ENCODE results near the gene APEH. TPM values are rescaled to one million over a fixed set of nuclear protein-coding genes. Genes with fewer than 3 reads are reported as not detected.

Gene APEH
- total RNA-seq, 2 donors from 2014 or later, result 58.7 to 67.7 TPM

DNA sequence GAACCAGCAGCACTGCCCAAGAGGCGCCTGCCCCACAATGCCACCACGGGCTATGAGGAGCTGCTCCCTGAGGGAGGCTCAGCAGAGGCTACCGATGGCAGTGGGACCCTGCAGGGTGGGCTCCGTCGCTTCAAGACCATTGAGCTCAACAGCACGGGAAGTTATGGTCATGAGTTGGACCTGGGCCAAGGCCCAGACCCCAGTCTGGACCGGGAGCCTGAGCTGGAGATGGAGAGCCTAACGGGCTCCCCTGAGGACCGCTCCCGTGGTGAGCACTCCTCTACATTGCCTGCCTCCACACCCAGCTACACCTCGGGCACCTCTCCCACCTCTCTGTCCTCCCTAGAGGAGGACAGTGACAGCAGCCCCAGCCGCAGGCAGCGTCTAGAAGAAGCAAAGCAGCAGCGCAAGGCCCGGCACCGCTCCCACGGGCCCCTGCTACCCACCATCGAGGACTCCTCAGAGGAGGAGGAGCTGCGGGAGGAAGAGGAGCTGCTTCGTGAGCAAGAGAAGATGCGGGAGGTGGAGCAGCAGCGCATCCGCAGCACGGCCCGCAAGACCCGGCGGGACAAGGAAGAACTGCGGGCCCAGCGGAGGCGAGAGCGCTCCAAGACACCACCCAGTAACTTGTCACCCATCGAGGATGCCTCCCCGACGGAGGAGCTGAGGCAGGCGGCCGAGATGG is 21.8 kb upstream of the APEH start:
- H3K4me1 ChIP-seq, result peaks cover 16% of the 10 kb centered on the region
- no peaks in the 10 kb centered on the region for H3K36me3 ChIP-seq (replicated peaks in 1 of 2; ENCODE audit: insufficient read depth in 1 of 2, low read depth in 2 of 2)
- WGBS, 2 donors, result 89 to 91% methylated on average over 25 to 34 of the region's 36 CpGs
- no peak overlapping the region for H3K4me3 ChIP-seq
- ATAC-seq (no peak), DNase-seq (no peak)
- intact Hi-C loops (cut with DNase I), result no loop called here
- no peaks in the 10 kb centered on the region for H3K27me3 ChIP-seq
- TF ChIP-seq POLR2A (IDR thresholded peaks at IDR 0.05), result no peak
- TF ChIP-seq, protein P1, sequence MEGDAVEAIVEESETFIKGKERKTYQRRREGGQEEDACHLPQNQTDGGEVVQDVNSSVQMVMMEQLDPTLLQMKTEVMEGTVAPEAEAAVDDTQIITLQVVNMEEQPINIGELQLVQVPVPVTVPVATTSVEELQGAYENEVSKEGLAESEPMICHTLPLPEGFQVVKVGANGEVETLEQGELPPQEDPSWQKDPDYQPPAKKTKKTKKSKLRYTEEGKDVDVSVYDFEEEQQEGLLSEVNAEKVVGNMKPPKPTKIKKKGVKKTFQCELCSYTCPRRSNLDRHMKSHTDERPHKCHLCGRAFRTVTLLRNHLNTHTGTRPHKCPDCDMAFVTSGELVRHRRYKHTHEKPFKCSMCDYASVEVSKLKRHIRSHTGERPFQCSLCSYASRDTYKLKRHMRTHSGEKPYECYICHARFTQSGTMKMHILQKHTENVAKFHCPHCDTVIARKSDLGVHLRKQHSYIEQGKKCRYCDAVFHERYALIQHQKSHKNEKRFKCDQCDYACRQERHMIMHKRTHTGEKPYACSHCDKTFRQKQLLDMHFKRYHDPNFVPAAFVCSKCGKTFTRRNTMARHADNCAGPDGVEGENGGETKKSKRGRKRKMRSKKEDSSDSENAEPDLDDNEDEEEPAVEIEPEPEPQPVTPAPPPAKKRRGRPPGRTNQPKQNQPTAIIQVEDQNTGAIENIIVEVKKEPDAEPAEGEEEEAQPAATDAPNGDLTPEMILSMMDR (IDR thresholded peaks at IDR 0.05), result no peak
- no peaks in the 10 kb centered on the region for H3K9me3 ChIP-seq
- no peak overlapping the region for H3K27ac ChIP-seq

DNA sequence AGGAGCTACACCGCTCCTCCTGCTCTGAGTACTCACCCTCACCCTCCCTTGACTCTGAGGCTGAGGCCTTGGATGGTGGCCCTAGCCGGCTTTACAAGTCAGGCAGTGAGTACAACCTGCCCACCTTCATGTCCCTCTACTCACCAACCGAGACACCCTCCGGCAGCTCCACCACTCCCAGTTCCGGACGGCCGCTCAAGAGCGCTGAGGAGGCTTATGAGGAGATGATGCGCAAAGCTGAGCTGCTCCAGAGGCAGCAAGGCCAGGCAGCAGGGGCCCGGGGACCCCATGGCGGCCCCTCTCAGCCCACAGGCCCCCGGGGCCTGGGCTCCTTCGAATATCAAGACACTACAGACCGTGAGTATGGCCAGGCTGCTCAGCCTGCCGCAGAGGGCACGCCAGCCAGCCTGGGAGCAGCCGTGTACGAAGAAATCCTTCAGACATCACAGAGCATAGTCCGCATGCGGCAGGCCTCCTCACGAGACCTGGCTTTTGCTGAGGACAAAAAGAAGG is 21.2 kb upstream of the APEH start:
- no peak for DNase-seq
- Histone ChIP-seq H3K27ac (no peak overlapping the region), H3K27me3 (no peaks in the 10 kb centered on the region), H3K4me1 (peaks cover 10% of the 10 kb centered on the region), H3K9me3 (no peaks in the 10 kb centered on the region), H3K4me3 (no peak overlapping the region), H3K36me3 (replicated peaks in 1 of 2; ENCODE audit: insufficient read depth in 1 of 2, low read depth in 2 of 2) (no peaks in the 10 kb centered on the region)
- intact Hi-C loops (cut with DNase I), result no loop called here
- WGBS, 2 donors, result 85 to 91% methylated on average over 19 to 21 of the region's 21 CpGs
- no peak for ATAC-seq
- TF ChIP-seq POLR2A (IDR thresholded peaks at IDR 0.05), result no peak
- TF ChIP-seq, protein P1 (IDR thresholded peaks at IDR 0.05), result no peak

DNA sequence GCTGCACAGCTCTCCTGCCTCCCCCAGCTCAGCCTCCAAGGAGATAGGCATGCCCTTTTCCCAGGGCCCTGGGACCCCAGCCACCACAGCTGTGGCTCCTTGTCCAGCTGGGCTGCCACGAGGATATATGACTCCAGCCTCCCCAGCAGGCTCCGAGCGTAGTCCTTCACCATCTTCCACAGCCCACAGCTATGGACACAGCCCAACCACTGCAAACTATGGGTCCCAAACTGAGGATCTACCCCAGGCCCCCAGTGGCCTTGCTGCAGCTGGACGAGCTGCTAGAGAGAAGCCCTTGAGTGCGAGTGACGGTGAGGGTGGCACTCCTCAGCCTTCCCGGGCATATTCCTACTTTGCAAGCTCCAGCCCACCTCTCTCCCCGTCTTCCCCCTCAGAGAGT is 20.5 kb upstream of the APEH start:
- Histone ChIP-seq H3K4me3 (no peak overlapping the region), H3K27me3 (no peaks in the 10 kb centered on the region), H3K27ac (no peak overlapping the region), H3K4me1 (peaks cover 4% of the 10 kb centered on the region), H3K36me3 (replicated peaks in 1 of 2; ENCODE audit: insufficient read depth in 1 of 2, low read depth in 2 of 2) (no peaks in the 10 kb centered on the region), H3K9me3 (no peaks in the 10 kb centered on the region)
- TF ChIP-seq, protein P1 (IDR thresholded peaks at IDR 0.05), result no peak
- TF ChIP-seq POLR2A (IDR thresholded peaks at IDR 0.05), result no peak
- ATAC-seq (no peak), DNase-seq (no peak)
- 75 to 78% methylated on average over 5 to 8 of the region's 8 CpGs for WGBS, 2 donors
- intact Hi-C loops (cut with DNase I), result no loop called here

DNA sequence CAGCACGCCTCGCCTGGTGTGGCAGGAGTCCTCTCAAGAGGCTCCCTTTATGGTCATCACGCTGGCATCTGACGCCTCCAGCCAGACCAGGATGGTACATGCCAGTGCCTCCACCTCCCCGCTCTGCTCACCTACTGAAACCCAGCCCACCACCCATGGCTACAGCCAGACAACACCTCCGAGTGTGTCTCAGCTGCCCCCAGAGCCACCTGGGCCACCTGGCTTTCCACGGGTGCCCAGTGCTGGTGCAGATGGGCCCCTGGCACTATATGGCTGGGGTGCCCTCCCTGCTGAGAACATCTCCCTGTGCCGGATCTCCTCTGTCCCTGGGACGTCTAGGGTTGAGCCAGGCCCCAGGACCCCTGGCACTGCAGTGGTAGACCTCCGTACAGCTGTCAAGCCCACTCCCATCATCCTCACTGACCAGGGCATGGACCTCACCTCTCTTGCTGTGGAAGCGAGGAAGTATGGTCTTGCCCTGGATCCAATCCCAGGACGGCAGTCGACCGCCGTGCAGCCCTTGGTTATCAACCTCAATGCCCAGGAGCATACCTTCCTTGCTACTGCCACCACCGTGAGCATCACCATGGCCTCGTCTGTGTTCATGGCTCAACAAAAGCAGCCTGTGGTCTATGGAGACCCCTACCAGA is 19.9 kb upstream of the APEH start:
- Histone ChIP-seq H3K9me3 (no peaks in the 10 kb centered on the region), H3K4me3 (no peak overlapping the region), H3K4me1 (no peaks in the 10 kb centered on the region), H3K27me3 (no peaks in the 10 kb centered on the region), H3K36me3 (replicated peaks in 1 of 2; ENCODE audit: insufficient read depth in 1 of 2, low read depth in 2 of 2) (no peaks in the 10 kb centered on the region), H3K27ac (no peak overlapping the region)
- 75 to 89% methylated on average over 10 to 16 of the region's 17 CpGs for WGBS, 2 donors
- TF ChIP-seq, protein P1 (IDR thresholded peaks at IDR 0.05), result no peak
- no peak for TF ChIP-seq POLR2A (IDR thresholded peaks at IDR 0.05)
- DNase-seq (no peak), ATAC-seq (no peak)
- intact Hi-C loops (cut with DNase I), result no loop called here

Data from body of pancreas (tissue), 4 donors.